Measurements from ENCODE around the gene ECE1. TPM values are rescaled to one million over a fixed set of nuclear protein-coding genes. Genes with fewer than 3 reads are reported as not detected.

ECE1 gene
- total and polyA plus RNA-seq, 2 of the 13 experiments (the other 11 are each of a cell fraction or from before 2014, with no cell fraction given), result 13.5 to 21.2 TPM

- Histone ChIP-seq H3K27ac (ENCODE audit: extremely low read length, insufficient read depth, low read length) (no peak overlapping the region), H3K9me3 (ENCODE audit: low read length) (no peaks in the 10 kb centered on the region), H3K4me2 (ENCODE audit: low read depth, low read length) (no peak overlapping the region), H3K9ac (ENCODE audit: insufficient read depth, low read depth, low read length) (no peak overlapping the region), H3K36me3 (replicated peaks in 1 of 2; ENCODE audit: control insufficient read depth in 1 of 2, insufficient read depth in 2 of 2, low read length in 2 of 2) (no peaks in the 10 kb centered on the region), H3K79me2 (ENCODE audit: insufficient read depth, low read length) (no peaks in the 10 kb centered on the region), H3K4me3 (replicated peaks in 1 of 3; ENCODE audit: insufficient read depth in 1 of 3, low read depth in 2 of 3, low read length in 3 of 3) (no peak overlapping the region), H4K20me1 (ENCODE audit: insufficient read depth, low read length) (no peaks in the 10 kb centered on the region), H3K4me1 (ENCODE audit: insufficient read depth, low read length) (peaks cover 19% of the 10 kb centered on the region), H2AFZ (ENCODE audit: low read length) (no peak overlapping the region), H3K27me3 (ENCODE audit: control insufficient read depth in 1 of 2, insufficient read depth in 2 of 2, low read length in 2 of 2) (no peaks in the 10 kb centered on the region)
- no peak for ATAC-seq
- no peak for TF ChIP-seq IRF2 (CRISPR knock-in tag; IDR thresholded peaks at IDR 0.05)
- no peak for TF ChIP-seq ETS1 (CRISPR knock-in tag; IDR thresholded peaks at IDR 0.05)
- no peak for TF ChIP-seq NR2F2 (IDR thresholded peaks at IDR 0.05; ENCODE audit: borderline replicate concordance, low read depth)
- no peak for TF ChIP-seq ZNF235 (CRISPR knock-in tag; IDR thresholded peaks at IDR 0.05; ENCODE audit: borderline replicate concordance)
- TF ChIP-seq EHMT2 (IDR thresholded peaks at IDR 0.05; ENCODE audit: borderline replicate concordance, low read depth, low read length), result no peak
- no peak for TF ChIP-seq ZFP62 (CRISPR knock-in tag; IDR thresholded peaks at IDR 0.05)
- TF ChIP-seq DBP (CRISPR knock-in tag; IDR thresholded peaks at IDR 0.05; ENCODE audit: not compliant biosample characterization), result no peak
- no peak for TF ChIP-seq MTA3 (CRISPR knock-in tag; IDR thresholded peaks at IDR 0.05)
- no peak for TF ChIP-seq HES4 (CRISPR knock-in tag; IDR thresholded peaks at IDR 0.05; ENCODE audit: borderline replicate concordance)
- TF ChIP-seq ZBED4 (CRISPR knock-in tag; IDR thresholded peaks at IDR 0.05; ENCODE audit: borderline replicate concordance), result no peak
- TF ChIP-seq ELF4 (CRISPR knock-in tag; IDR thresholded peaks at IDR 0.05; ENCODE audit: borderline replicate concordance), result no peak
- no peak for TF ChIP-seq ZNF530 (CRISPR knock-in tag; IDR thresholded peaks at IDR 0.05; ENCODE audit: low read depth)
- no peak for DNase-seq (ENCODE audit: low spot score)
- ChIA-PET CTCF (ENCODE audit: low intra/inter-chr PET ratio, low total read pairs) (no interaction called here), POLR2A (no interaction called here)
- no peak for FAIRE-seq
- BruUV-seq (replicated peaks), result no TSS peak
- WGBS (ENCODE audit: low lambda C conversion rate), result 94% methylated on average over 6 of the region's 7 CpGs
- intact Hi-C loops (cut with micrococcal nuclease; ENCODE audit: unreplicated experiment) (no loop called here), in situ Hi-C loops (cut with HindIII; ENCODE audit: extremely low pct_ligation_motif_present, low pct_unique_long_range_greater_than_20kb) (loop anchor here (5.0 kb wide), 1 partner anchor 60 kb away; no protein-coding TSS in a partner anchor)
These were observed 16.9 kb upstream of the ECE1 start for GRCh38 chr1:21307210-21307609.

All from HepG2 (cell line).